ENCODE data around the gene EIF4G3.

The EIF4G3 gene

DNA sequence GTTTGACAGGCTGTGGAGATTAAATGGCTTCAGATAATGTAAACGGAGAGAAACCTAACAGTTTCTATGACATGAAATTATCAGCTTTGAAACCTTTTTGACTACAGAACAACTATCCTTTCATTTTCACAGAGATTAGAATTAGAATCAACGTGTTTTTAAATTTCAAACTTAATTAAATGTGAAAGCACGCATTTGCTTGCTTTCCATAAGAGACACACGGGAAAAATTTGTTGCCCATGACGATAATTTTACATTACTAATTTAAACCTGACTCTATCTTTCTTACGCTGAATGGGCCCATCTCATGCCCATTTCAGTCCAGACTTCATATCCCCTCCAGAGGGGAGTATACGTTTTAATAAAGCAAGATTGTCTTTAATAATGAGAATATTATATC lies 297.9 kb downstream of the EIF4G3 start:
- TF ChIP-seq, protein P1, sequence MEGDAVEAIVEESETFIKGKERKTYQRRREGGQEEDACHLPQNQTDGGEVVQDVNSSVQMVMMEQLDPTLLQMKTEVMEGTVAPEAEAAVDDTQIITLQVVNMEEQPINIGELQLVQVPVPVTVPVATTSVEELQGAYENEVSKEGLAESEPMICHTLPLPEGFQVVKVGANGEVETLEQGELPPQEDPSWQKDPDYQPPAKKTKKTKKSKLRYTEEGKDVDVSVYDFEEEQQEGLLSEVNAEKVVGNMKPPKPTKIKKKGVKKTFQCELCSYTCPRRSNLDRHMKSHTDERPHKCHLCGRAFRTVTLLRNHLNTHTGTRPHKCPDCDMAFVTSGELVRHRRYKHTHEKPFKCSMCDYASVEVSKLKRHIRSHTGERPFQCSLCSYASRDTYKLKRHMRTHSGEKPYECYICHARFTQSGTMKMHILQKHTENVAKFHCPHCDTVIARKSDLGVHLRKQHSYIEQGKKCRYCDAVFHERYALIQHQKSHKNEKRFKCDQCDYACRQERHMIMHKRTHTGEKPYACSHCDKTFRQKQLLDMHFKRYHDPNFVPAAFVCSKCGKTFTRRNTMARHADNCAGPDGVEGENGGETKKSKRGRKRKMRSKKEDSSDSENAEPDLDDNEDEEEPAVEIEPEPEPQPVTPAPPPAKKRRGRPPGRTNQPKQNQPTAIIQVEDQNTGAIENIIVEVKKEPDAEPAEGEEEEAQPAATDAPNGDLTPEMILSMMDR (conservative IDR thresholded peaks at IDR 0.05; ENCODE audit: low read depth, low read length) = no peak
- Histone ChIP-seq H3K79me2 (ENCODE audit: insufficient read depth, low read depth) (no peaks in the 10 kb centered on the region), H4K20me1 (ENCODE audit: insufficient read depth) (no peaks in the 10 kb centered on the region), H3K27me3 (ENCODE audit: insufficient read depth, low read depth) (no peaks in the 10 kb centered on the region), H2AFZ (ENCODE audit: low read depth) (no peak overlapping the region), H3K27ac (no peak overlapping the region), H3K4me1 (ENCODE audit: low read depth, poor library complexity, severe bottlenecking) (no peaks in the 10 kb centered on the region), H3K4me2 (no peak overlapping the region), H3K4me3 (IDR thresholded peaks at IDR 0.05; ENCODE audit: insufficient read depth, low read depth, low read length) (no peak overlapping the region), H3K36me3 (ENCODE audit: insufficient read depth) (no peaks in the 10 kb centered on the region), H3K9ac (no peak overlapping the region)

DNA sequence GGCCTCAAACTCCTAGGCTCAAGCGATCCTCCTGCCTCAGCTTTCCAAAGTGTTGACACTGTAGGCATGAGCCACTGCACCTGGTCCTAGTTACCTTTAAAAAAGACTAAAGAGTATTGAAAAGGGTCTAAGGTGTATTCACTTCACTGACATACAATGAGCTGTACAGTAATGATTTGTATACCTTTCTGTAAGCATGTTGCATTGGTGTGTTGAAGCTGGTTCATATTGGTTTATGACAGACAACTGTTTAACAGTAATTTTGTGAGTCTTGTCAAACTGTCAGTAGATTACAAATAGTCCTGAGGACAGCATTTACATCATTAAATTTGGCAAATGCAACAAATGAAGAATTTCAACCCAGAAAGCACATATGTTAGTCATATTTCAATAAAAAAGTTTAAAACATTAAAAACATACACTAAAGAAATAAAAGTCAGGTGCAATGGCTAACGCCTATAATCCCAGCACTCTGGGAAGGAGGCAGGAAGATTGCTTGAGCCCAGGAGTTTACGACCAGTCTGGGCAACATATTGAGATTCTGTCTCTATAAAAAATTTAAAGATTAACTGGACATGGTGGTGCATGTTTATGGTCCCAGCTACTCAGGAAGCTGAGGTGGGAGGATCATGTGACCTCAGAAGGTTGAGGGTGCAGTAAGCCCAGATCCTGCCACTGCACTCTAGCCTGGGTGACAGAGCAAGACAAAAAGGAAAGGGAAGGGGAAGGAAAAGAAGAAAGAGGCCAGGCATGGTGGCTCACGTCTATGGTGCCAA lies 301.3 kb downstream of the EIF4G3 start:
- no peaks in the 10 kb centered on the region for H3K27me3 ChIP-seq (ENCODE audit: insufficient read depth, low read depth)
- H3K4me2 ChIP-seq = no peak overlapping the region
- no peak overlapping the region for H3K4me3 ChIP-seq (IDR thresholded peaks at IDR 0.05; ENCODE audit: insufficient read depth, low read depth, low read length)
- no peaks in the 10 kb centered on the region for H3K79me2 ChIP-seq (ENCODE audit: insufficient read depth, low read depth)
- no peaks in the 10 kb centered on the region for H3K36me3 ChIP-seq (ENCODE audit: insufficient read depth)
- H3K27ac ChIP-seq = no peak overlapping the region
- H4K20me1 ChIP-seq (ENCODE audit: insufficient read depth) = no peaks in the 10 kb centered on the region
- TF ChIP-seq, protein P1 (conservative IDR thresholded peaks at IDR 0.05; ENCODE audit: low read depth, low read length) = no peak
- peaks cover 4% of the 10 kb centered on the region for H3K4me1 ChIP-seq (ENCODE audit: low read depth, poor library complexity, severe bottlenecking)
- H3K9ac ChIP-seq = no peak overlapping the region
- no peak overlapping the region for H2AFZ ChIP-seq (ENCODE audit: low read depth)

DNA sequence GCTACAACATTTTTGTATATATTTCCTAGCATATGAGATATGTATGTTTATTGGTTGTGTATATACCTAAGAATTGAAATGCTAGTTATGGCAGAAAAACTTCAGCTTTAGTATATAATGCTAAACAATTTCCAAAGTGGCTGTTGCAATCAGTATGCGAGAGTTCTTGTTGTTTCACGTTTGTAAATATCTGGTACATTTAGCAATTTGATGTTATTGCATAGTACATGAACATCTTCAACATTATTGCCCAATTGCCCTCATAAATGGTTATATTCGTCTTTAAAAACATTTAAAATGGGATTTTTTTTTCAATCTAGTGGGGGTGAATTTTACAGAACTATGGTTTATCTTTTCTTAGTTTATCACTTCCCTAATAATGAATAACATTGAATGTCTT lies 303.4 kb downstream of the EIF4G3 start:
- TF ChIP-seq, protein P1 (conservative IDR thresholded peaks at IDR 0.05; ENCODE audit: low read depth, low read length) = no peak
- Histone ChIP-seq H3K4me2 (no peak overlapping the region), H3K79me2 (ENCODE audit: insufficient read depth, low read depth) (no peaks in the 10 kb centered on the region), H3K36me3 (ENCODE audit: insufficient read depth) (no peaks in the 10 kb centered on the region), H4K20me1 (ENCODE audit: insufficient read depth) (no peaks in the 10 kb centered on the region), H2AFZ (ENCODE audit: low read depth) (no peak overlapping the region), H3K4me1 (ENCODE audit: low read depth, poor library complexity, severe bottlenecking) (peaks cover 4% of the 10 kb centered on the region), H3K27me3 (ENCODE audit: insufficient read depth, low read depth) (no peaks in the 10 kb centered on the region), H3K4me3 (IDR thresholded peaks at IDR 0.05; ENCODE audit: insufficient read depth, low read depth, low read length) (no peak overlapping the region), H3K9ac (no peak overlapping the region), H3K27ac (no peak overlapping the region)

DNA sequence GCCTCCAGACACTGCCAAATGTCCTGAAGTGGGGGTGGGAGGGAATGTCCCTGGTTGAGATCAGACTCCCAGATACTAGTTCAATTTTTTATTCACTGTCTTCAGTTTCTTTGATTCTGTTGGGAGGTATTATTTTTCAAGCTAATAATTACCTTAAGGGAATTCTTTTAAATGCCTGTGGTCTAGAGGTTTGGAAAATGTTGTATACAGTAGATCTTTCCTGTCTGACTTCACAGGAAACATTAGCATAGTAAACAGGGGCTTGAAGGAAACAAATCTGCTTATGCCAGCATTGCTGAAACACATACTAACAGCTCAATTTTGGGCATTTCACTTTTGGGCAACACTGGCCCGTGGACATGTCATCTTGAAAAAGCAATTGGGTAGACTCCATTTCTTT lies 305.3 kb downstream of the EIF4G3 start:
- Histone ChIP-seq H3K9ac (no peak overlapping the region), H3K4me3 (IDR thresholded peaks at IDR 0.05; ENCODE audit: insufficient read depth, low read depth, low read length) (no peak overlapping the region), H3K27me3 (ENCODE audit: insufficient read depth, low read depth) (no peaks in the 10 kb centered on the region), H3K79me2 (ENCODE audit: insufficient read depth, low read depth) (no peaks in the 10 kb centered on the region), H3K4me2 (no peak overlapping the region), H3K36me3 (ENCODE audit: insufficient read depth) (no peaks in the 10 kb centered on the region), H2AFZ (ENCODE audit: low read depth) (no peak overlapping the region), H4K20me1 (ENCODE audit: insufficient read depth) (no peaks in the 10 kb centered on the region), H3K27ac (no peak overlapping the region), H3K4me1 (ENCODE audit: low read depth, poor library complexity, severe bottlenecking) (peaks cover 21% of the 10 kb centered on the region)
- TF ChIP-seq, protein P1 (conservative IDR thresholded peaks at IDR 0.05; ENCODE audit: low read depth, low read length) = no peak
